Stimulated activated CD8-positive, alpha-beta memory T cell treated with anti-CD3 and anti-CD28 coated beads, Interleukin-4, amount 100 ng/mL, for 24 hours (primary cell): ENCODE results near the gene HOXB9.

Experiments
- DNase-seq: peaks from one replicate; pipeline ENCODE4 v3.0.0-alpha.2; 2020; ENCODE audit warnings: low read depth

The HOXB9 gene

DNA sequence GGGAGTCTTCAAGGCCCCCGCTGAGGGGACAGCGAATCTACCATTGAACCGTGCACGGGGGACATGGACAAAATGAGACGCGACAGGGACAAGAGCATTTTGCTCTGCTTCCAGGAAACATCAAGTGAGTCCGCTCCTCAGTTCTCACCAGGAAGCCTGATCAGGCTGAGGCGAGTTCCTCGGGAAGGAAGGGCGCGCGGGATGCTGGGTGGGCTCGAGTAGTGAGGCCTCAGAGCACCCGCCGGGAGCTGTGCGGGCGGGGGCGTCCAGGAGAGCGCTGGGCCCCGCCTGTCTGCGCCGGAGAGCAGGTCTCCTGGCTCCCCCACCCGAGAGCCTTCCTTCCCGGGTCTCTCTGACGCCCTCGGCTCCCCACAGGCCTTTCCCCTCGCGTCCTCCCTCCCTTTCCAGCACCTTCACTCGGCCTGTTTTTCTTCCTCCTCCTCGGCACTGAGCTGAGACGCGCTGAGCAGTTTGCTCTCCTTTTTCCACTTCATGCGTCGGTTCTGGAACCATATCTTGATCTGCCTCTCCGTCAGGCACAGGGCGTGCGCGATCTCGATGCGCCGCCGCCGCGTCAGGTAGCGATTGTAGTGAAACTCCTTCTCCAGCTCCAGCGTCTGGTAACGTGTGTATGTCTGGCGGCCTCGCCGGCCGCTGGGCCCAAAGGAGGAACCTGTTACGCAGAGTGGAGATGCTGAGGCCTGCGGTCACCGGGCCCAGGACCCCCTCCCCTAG is 30.0 kb downstream of the HOXB9 start:
- no peak for DNase-seq

- no peak for DNase-seq
Measured at GRCh38 chr17:48595278-48595999, 30.7 kb downstream of the HOXB9 start.

GRCh38 chr17:48594538-48595277 is 31.4 kb downstream of the HOXB9 start:
- DNase-seq: no peak

DNA sequence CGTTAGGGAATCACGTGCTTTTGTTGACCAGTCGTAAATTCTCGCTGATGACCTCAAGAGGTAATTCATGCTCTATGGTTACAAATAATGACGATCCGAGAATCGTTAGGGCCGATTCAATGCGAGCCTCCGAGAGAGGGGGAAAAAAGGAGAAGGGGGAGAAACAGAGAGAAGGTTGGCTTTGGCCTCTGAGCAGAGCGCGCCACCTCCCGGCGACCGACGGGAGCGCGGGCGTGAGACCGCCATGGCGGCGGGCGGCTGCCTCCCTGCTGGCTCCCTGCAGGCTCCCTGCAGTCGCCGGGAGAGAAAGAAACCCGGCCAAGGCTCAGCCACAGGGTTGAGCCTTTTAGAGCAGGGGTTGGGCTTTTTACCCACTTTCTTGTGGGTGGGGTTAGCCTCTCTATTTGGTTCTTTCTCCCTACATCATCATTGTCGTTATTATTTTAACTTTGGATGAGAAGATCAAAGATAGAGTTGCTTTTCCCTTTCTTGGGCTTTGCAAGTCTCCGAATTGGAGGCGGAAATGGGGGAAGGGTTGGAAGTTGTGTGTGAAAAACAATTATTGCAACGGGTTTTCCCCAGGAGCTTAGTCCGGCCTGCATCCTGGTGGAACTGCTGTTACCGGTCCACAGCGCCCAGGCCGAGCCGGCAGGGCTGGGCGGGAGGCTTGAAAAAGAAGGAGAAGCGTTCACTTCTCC is 32.2 kb downstream of the HOXB9 start:
- peak; percentile 73 for DNase-seq

DNA sequence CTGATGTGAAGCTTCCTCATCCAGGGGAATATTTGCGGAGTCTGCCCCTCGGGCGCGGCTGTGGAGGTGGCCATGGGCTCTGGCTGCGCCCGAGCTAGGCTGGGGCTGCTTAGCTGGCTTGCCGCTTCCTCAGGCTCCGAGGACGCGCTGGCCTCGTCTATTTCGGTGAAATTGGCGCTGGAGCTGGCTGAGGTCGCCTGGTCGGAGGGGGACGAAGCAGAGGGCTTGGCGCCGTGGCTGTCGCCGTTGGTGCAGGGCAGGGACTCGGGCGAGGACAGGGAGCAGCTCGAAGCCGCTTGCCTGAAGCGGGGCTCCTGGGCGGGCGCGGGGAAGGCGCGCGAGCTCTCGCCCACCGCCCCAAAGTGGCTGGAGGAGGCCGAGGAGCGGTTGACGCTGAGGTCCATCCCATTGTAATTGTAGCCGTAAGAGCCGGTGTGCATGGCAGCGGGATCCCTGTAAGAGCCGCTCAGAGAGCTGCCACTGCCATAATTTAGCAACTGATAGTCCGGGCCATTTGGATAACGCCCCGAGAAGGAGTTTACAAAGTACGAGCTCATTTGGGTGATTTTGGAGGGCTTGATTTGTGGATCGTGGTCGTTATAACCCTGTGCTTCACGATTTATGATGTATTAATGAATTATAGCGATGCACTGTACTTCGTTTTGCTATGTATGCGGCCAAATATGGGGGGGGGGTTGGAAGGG is 32.9 kb downstream of the HOXB9 start, which contains the start of gene HOXB5:
HOXB5 (minus strand) TSS at position 654 of the 704 bp plus-strand sequence; CDS start at position 557, 97 bp downstream.
- no peak for DNase-seq

DNA sequence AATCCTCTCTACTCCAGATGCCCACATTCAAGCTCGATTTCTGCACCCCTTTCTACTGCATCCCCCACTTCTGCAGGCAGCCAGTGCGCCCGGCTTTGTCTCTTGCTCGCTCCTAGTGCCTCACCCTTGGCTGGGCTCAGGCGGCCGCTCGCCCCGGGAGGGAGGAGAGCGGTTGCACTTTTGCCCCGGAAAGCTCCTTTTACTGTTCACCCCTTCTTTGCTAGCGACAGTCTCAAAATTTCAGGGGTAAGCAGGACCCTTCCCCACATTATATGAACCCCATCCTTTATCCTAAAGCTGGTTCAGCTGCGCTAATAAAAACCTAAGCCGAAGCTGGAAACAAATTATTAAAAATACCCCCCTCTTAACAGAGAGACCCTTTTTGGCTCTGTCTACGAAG is 33.6 kb downstream of the HOXB9 start:
- DNase-seq: no peak

- no peak for DNase-seq
Measured at GRCh38 chr17:48592057-48592514, 34.1 kb downstream of the HOXB9 start.

DNA sequence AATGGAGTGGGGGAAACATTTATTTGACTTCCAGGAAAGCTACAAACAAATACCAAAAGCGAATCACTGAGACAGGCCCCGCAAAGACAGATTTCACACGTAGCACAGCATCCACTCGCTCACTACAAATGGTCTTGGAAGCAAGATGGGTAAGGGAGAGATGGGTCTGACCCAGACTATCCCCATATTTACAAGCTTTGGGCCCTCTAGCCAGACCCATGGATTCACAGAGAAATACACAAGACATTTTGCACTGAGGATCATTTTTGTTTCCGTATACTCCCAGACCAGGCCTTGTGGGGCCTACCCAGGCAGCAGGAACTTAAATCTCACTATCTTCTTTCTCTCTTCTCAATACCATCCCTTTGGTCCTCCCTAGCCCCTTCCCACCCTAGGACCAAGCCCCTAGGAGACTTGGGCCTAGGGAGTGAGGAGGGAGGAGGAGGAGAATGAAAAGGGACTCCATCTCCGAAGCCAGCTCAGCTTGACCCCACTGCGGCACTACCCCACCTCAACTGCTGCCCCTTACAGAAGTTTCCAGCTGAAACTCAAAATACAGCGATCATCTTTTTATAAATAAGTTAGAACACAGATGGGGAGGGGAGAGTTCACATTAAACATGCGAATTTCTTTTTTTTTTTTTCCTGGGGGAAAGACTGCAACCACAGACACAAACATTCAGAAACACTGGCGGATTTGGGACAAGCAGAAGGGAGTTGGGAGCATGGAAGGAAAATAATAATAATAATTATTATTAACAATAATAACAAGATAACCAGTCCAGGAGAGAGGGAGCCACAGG is 34.7 kb downstream of the HOXB9 start:
- no peak for DNase-seq

- no peak for DNase-seq
Measured at GRCh38 chr17:48590607-48591161, 35.5 kb downstream of the HOXB9 start.

DNA sequence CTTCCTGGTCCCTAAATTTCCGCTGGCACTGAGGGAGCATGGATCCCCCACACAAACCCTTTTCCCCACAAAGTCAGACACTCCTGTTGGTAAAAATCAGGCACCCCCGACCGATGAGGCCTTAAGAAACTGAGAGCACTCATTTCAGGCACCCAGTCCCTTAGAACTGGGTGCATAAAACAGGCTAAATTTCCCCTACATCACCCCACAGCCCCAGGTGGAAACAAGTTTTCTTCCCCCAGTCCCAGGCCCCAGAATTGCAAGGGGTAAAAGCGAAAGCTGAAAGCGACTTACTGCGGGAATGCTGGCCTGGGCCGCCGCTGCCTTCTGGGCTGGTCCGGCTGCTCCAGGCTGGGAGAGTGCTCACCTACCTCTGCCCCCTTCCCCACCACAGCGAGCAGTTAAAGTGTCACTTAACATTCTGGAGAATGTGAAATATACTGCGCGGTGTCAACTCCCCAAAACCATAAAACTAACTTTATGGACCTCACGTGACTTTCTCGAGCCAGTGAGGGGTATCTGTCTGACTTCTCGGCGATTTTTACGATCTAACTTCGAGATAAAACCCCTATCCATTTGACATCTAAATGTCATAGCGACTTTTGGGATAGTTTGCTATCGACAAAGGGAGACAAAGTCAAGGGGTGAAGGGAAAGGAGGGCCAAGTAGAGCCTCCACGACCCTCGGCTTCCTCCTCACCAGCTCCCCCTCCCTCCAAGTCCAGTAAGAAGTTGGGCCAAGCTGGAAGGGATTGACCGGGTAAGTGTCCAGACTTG is 36.1 kb downstream of the HOXB9 start, which contains the start of gene HOXB3:
HOXB3 (minus strand) TSS at position 411 of the 776 bp plus-strand sequence. CDS start 37,767 bp downstream, outside the sequence.
- DNase-seq: no peak

DNA sequence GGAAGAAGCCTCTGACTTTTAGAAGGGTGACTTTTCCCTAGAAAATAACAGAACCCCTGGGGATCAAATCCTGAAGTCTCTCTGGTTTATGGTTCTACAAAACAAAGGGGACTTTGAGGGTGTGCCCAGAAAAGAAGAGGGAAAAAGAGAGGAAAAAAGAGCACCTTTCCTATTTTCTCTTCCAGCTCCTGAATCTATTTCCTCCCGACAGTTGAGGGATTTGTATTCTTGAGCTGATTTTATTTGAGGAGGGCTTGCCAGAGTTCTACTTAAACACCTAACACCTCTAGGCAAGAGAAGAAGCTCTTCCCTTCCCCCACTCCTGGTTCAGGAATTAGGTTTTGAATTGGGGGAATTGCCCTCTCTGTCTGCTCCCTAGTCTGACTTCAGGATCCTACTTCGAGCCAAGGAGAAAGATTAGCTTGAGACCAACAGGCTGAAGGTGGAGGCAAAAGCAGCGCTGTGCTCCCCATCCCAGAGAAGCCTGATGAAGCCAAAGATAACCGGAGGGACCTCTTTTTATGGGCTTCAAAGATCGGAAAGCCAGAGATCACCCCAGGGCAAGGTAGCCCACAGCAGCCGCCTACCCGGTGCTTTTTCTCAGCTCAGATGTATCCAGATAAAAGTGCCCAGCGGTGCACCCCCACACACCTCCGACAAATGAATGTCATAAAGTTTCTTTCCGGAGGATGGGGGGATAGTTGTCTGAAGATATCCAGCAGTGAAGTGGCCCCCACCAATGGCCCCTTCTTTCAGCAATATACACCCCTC is 36.9 kb downstream of the HOXB9 start:
- no peak for DNase-seq

- no peak for DNase-seq
Measured at GRCh38 chr17:48588528-48588927, 37.6 kb downstream of the HOXB9 start.

GRCh38 chr17:48588074-48588415 is 38.1 kb downstream of the HOXB9 start:
- DNase-seq: no peak

GRCh38 chr17:48587276-48588073 is 38.7 kb downstream of the HOXB9 start:
- no peak for DNase-seq

DNA sequence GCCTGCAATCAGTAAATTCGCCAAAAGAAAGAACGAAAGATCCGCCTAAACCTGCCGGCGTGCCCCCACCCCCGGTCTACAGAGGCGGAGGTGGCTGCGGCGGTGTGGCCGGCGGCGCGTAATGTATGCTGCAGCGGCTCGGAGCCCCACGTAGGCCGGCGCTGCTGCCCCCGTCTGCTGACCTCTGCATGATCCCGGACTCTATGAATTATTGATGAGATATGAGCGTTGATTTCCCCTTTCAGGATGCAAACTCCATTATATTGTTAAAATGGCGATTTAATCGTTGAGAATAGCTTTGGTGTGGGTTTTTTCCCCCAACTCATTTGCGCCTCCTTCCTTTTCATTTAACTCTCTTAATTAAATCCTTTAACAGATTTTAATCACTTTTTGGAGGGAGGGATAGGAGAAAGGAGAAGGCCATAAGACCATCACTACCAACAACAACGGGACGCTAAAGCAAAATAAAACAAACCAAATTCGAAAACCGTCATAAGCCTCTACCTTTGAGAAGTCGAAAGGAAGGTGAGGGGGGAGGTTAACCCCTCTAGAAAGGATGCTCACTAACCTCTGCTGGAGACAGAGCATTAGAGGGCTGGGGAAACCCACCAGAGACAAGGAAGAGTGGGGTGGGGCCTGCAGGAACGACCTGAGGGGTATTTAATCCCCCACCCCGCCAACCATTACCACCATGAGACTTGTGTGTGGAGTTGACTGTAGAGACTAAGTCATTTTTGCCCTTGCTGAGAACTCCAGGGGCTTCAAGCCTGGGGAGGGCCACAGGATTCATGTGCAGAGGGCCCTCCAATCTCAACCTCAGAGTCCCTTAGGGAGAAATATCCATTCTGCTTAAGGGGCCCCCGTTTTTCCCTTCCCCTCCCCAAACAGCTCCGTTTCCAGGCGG is 39.6 kb downstream of the HOXB9 start:
- DNase-seq: no peak

DNA sequence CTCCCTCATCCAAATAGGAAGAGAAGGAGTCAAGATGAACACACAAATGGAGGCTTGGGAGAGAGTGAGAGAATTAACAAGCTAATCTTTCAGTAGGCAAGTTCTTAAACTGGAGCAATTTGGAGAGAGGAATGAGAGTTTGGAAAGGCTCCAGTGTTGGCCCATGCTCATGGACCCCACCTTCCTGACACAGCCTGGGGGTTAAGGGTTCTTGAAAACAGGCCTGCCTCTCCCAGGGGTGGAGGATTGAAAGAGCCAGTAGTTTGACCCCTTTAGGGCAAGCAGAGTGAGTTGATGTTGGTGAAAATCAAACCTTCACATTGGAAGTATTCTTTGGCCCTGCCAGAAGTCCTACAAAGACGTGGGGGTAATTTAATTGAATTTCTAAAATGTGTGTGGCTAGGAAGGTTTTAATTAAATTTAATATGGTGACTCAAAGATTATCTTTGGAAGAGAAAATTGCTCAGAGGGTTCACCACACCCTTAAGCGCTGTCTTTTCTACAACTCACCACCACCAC is 41.9 kb downstream of the HOXB9 start:
- no peak for DNase-seq
